NCI-H1105 treated with DMSO at 0.1 percent for 48 hours (cell line): ENCODE results near the gene MEOX1.
A peak's percentile ranks its signal among the peaks of the same experiment; 100 is the strongest.
"Not testable (repeated sequence)": the region's sequence is repeated elsewhere in the genome, so short reads cannot be mapped to it uniquely, and the experiment has no call there.

Source experiments
- DNase-seq: peaks from one replicate; lab custom pipeline; 2025; lab: John Stamatoyannopoulos, UW

Gene MEOX1

DNA sequence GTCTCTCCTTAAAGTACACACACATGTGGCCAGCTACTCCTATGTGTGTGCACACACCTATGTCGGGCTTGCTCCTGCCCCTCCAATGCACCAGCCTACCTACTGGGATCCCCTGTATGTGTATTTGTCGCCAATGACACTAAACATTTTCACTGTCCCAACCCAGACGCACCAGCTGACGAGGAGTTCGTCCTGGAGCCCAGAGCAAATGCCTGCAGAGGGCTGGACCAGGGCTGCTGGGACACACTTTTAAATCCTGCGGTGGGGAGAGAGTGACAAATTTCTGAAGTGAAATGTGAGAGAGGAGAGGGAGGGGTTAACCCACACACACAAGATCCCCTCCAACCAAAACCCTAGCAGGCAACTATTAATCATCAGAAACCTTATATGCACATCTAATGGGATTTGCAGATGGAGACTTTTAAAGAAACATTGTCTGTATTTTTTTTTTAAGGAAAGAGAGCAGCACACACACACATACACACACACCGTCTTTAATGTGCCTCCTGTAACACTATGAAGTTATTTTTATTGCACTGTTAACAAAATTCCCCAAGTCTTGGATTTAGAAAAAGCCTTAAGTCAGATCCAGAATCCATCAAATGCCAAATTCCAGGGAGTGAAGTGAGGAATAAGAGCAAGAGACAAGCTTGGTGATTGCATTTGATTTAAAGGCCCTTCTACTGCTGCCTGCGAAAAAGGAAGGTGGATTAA is at the start of gene MEOX1:
TSS of gene MEOX1 (minus strand) at position 224 of the 714 bp plus-strand sequence. CDS start 388 bp downstream, outside the sequence.
- no peak for DNase-seq

- DNase-seq = no peak
These were observed 48.4 kb upstream of the MEOX1 start for GRCh38 chr17:43710101-43710500.

DNA sequence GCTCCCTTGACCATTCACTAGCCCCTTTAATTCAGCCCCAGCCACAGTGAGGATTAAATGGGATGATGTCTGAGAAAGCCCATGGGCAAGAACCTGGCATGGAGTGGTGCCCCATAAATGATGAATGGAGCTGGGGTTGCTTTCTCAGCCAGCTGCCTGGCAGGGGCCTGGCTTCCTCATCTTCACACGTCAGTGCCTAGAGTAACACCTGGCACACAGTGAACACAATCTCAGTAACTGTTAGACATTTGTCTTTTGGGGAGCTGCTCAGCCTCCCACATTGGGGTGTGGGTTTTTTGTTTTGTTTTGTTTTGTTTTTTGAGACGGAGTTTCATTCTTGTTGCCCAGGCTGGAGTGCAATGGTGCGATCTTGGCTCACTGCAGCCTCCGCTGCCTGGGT is 47.5 kb upstream of the MEOX1 start:
- DNase-seq = no peak

- no peak for DNase-seq
These were observed 45.5 kb upstream of the MEOX1 start for GRCh38 chr17:43707184-43707583.

- no peak for DNase-seq
These were observed 44.5 kb upstream of the MEOX1 start for GRCh38 chr17:43706235-43706634.

GRCh38 chr17:43703630-43704029 is 41.9 kb upstream of the MEOX1 start:
- DNase-seq = no peak

DNA sequence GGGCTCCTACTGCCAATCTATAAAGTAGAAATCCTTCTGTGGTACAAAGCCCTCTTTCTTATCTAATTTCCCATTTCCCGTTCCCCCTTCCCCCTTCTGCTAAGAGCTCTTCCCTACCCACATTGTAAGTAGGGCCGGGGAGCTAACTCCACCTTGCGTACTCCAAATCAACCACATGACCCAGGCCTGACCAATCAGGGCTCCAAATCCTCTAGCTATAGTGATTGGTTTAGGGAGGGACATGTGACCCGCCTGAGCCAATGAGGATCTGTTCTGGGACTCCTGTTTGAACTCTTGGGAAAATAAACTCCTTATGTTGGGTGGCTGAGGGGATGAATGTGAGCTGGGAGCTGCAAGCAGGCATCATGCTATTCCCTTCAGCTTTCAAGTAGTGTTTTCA is 40.9 kb upstream of the MEOX1 start:
- no peak for DNase-seq

DNA sequence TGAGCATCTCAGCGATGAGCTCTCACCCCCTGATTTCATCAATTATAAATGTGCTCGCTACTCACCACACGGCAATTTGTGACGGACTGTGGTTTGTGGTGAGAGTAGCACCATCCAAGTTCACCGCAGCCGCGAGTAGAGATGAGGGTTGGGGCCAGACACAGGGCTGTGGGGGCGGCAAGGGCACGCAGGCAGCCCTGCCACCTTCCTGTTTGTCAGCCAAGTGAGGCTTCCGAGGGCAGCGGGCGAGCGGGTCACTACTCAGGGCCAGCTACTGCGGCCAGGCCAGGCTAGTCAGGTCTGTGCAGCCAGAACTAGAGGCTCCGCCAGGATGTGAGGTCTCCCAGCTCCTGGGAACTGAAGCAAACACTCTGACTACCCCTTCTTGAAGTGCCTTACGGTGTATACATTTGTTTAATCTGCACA is 39.6 kb upstream of the MEOX1 start:
- no peak for DNase-seq

- no peak for DNase-seq
These were observed 37.7 kb upstream of the MEOX1 start for GRCh38 chr17:43699438-43699756.

- DNase-seq = no peak
These were observed 37.1 kb upstream of the MEOX1 start for GRCh38 chr17:43698678-43699437.

DNA sequence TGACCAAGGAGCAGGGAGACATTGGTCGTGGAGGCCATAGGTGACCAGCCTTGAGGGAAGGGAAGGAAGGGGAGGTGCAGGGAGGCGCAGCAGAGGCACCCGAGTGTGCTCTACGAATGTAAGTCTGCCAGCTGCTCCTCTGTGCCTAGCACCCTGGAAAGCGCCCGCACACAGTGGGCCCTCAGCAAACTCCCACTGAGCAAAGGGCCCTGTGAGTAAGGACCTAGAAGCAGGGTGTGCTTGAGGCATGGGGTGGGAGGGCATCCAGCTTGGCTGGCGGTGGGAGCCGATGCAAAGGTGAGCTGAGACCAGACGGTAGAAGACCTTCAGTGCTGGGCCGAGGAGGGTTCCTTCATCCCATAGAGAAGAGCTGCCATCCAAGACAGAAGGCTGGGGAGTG is 36.2 kb upstream of the MEOX1 start:
- no peak for DNase-seq

DNA sequence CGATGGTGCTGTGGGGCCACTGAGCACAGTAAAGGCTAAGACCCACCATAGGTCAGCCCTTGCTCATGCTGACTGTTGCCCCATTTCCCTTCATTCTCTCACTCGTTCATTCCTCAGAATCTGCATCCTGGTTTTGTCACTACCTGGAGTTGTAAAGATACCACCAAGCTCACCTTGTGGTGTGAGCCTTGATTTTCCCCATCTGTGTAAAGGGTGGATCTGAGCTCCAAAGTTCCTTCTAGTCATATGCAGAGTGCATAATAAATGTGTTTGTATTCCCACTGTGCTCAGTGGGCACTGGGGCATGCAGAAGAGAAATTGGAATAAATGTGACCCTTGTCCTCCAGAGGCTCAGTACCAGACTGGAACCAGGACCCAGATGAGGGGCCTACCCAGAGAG is 35.2 kb upstream of the MEOX1 start:
- no peak for DNase-seq

- DNase-seq = no peak
These were observed 34.5 kb upstream of the MEOX1 start for GRCh38 chr17:43695970-43696865.

- peak; percentile 81 for DNase-seq
These were observed 32.6 kb upstream of the MEOX1 start for GRCh38 chr17:43694081-43694870.

DNA sequence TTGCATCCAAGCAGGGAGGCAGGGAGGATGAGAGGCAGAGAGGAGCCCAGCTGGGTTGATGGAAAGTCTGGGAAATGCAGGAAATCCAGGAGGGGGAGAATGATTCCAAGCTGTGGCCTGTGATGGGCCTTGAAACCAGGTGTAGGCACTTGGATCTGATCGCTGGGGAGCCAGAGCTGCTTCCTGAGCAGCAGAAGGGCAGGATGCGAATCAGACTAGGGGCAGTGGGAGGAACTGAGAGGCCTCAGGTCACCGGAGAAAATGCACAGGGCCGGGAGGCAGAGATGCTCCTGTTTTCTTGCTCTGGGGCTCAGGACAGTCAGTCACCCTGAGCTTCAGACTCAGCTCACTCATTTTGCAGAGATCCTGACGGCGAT is 29.6 kb upstream of the MEOX1 start:
- DNase-seq = no peak

DNA sequence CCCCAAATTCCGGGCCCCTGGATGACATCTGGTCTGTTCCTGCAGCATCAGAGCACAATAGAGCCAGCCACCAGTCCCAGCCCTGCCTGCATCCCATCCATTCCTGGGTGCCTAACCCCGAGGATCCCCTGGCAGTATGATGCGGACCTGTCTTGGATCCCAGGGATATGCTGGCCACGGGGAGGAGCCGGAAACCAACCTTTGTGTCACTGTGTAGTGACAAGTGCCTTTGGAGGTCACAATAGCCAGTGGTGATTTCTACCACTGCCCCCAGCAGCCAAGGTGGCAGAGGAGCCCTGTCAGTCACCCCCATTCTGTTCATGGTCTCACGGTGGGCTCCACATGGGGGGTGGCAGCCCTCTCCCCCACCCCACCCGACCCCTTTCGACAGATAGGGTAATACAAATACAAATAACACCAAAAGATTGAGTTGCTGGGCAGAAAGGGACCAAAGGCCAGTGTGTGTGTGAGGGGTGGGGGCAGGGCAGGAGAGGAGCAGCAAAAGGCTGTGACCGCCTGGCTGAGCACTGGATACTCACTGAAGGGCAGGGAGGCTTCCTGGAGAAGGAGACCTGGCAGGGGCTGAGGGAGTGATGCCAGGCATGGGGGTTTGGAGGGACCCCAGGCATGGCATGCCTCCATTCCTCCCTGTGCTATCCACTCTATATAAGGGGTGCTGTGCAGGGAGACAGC is 29.0 kb upstream of the MEOX1 start:
- no peak for DNase-seq

GRCh38 chr17:43689814-43690213 is 28.1 kb upstream of the MEOX1 start:
- no peak for DNase-seq

- no peak for DNase-seq
These were observed 27.4 kb upstream of the MEOX1 start for GRCh38 chr17:43689131-43689530.

GRCh38 chr17:43686957-43687356 is 25.2 kb upstream of the MEOX1 start:
- not testable (repeated sequence) for DNase-seq

GRCh38 chr17:43683928-43684653 is 22.4 kb upstream of the MEOX1 start:
- no peak for DNase-seq

GRCh38 chr17:43680461-43680860 is 18.7 kb upstream of the MEOX1 start:
- DNase-seq = no peak
